ENCODE measurements around the gene CNTN2.

DNA sequence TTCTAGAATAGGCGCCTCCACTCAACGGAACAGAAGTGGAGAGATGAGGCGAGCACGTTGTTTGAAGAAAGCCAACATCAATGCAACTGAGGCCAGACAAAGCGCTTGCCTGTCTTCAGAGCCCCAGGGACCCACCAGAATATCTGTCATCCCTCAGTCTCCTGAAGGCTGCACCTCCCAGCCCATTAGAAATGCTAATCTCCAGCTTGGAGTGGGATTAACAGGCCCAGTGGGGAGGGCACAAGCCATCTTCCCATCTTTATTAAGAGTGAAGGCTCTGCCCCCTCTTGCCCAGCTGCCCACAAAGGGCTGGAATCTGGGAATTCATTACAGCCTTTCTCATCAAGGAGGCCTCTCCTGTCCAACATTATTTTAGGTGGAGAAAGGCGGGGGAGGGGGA is 16.8 kb upstream of the CNTN2 start:
- TF ChIP-seq CTCF (IDR thresholded peaks at IDR 0.05; ENCODE audit: borderline replicate concordance, extremely low read depth, low read length, poor library complexity, severe bottlenecking) (no peak), EZH2 (IDR thresholded peaks at IDR 0.05; ENCODE audit: borderline replicate concordance, low read depth, low read length, severe bottlenecking) (no peak)
